ENCODE results near the gene MXD3.
"Not testable (repeated sequence)": the region's sequence is repeated elsewhere in the genome, so short reads cannot be mapped to it uniquely, and the experiment has no call there.

MXD3 gene

GRCh38 chr5:177265395-177265794 lies 46.3 kb downstream of the MXD3 start:
- no peak for DNase-seq (ENCODE audit: low spot score)

- no peak for DNase-seq (ENCODE audit: low spot score)
Observed at GRCh38 chr5:177264178-177264577, 47.5 kb downstream of the MXD3 start.

DNA sequence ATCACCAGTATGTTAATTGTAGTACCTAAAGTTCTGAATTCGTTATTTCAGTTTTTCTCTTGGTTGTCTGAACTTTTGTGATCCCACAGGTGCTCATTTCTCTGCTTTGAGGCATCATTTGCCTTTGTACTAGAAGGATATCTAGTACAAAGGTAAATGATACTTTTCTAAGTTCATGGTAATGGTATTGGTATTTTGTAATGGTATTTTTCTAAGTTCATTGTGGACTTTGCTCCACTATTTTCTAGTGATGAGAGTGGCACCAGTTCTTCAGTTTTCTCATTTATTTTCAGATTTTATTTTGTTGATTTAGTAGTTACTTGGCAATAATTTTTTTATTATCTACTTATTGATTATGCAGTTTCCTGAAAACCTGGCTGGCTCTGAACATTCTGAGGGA lies 50.2 kb downstream of the MXD3 start:
- no peak for DNase-seq (ENCODE audit: low spot score)

DNA sequence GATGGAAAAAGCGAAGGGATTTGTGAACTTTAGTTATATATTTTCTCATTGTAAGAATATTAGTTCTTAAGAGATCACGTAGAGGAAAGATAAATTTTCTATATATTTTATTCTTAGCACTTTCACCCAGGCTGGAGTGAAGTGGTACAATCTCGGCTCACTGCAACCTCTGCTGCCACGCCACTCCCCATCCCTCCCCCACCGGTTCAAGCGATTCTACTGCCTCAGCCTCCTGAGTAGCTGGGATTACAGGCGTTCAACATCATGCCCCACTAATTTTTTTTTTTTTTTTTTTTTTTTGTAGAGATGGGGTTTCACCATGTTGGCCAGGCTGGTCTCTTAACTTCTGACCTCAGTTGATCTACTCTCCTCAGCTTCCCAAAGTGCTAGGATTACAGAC lies 50.7 kb downstream of the MXD3 start:
- DNase-seq (ENCODE audit: low spot score) = no peak

- not testable (repeated sequence) for DNase-seq (ENCODE audit: low spot score)
Observed at GRCh38 chr5:177258711-177259110, 53.0 kb downstream of the MXD3 start.
